Measurements from ENCODE around the gene ABCB8.

Gene ABCB8

GRCh38 chr7:151071032-151071866 is 43.0 kb downstream of the ABCB8 start:
- POLR2A ChIA-PET: interaction anchor here (1.7 kb wide), 1 partner anchor 14 kb away, joined by 5 read pairs; no protein-coding TSS in a partner anchor
- TF ChIP-seq ARNT (IDR thresholded peaks at IDR 0.05) (no peak), HDGF (IDR thresholded peaks at IDR 0.05; ENCODE audit: borderline replicate concordance) (no peak), ZNF384 (IDR thresholded peaks at IDR 0.05) (no peak), TARDBP (IDR thresholded peaks at IDR 0.05) (no peak)

GRCh38 chr7:151073990-151074389 is 45.7 kb downstream of the ABCB8 start:
- DNase-seq (ENCODE audit: extremely low spot score): no peak
- CTCF ChIA-PET: interaction anchor here (0.6 kb wide), 1 partner anchor 16 kb away, joined by 3 read pairs; no protein-coding TSS in a partner anchor
- no peak for TF ChIP-seq LEF1 (IDR thresholded peaks at IDR 0.05; ENCODE audit: borderline replicate concordance)
- no peak for TF ChIP-seq FOXA1 (IDR thresholded peaks at IDR 0.05)
- TF ChIP-seq BHLHE40 (IDR thresholded peaks at IDR 0.05; ENCODE audit: borderline replicate concordance): no peak
- TF ChIP-seq ZNF384 (IDR thresholded peaks at IDR 0.05): no peak
- TF ChIP-seq FOXK2 (IDR thresholded peaks at IDR 0.05): no peak
- no peak for TF ChIP-seq L3MBTL2 (conservative IDR thresholded peaks at IDR 0.05)
- no peak for TF ChIP-seq TARDBP (IDR thresholded peaks at IDR 0.05)
- TF ChIP-seq SUZ12 (IDR thresholded peaks at IDR 0.05): no peak
- no peak for TF ChIP-seq FOXM1 (IDR thresholded peaks at IDR 0.05; ENCODE audit: borderline replicate concordance)
- TF ChIP-seq NFRKB (IDR thresholded peaks at IDR 0.05): no peak
- TF ChIP-seq ELF4 (IDR thresholded peaks at IDR 0.05): no peak
- TF ChIP-seq HDGF (IDR thresholded peaks at IDR 0.05; ENCODE audit: borderline replicate concordance): no peak
- no peak for TF ChIP-seq SP1 (IDR thresholded peaks at IDR 0.05)
- no peak for TF ChIP-seq ARNT (IDR thresholded peaks at IDR 0.05)
- no peak for TF ChIP-seq PKNOX1 (IDR thresholded peaks at IDR 0.05)
- no peak for TF ChIP-seq CTBP1 (IDR thresholded peaks at IDR 0.05; ENCODE audit: borderline replicate concordance)
- POLR2A ChIA-PET: interaction anchor here (1.4 kb wide), 1 partner anchor 10 kb away, joined by 3 read pairs; the partner anchor contains the start of gene TMUB1

More at GRCh38 chr7:151071032-151071866, 43.0 kb downstream of the ABCB8 start:
- DNase-seq (ENCODE audit: extremely low spot score): no peak
- CTCF ChIA-PET: no interaction called here

- POLR2A ChIA-PET: interaction anchor here (2.4 to 4.7 kb wide), 2 partner anchors 11 to 16 kb away, joined by 14 to 38 read pairs; partner anchors contain the start of genes AGAP3, CDK5 and SLC4A2
- CTCF ChIA-PET: no interaction called here
- DNase-seq (ENCODE audit: extremely low spot score): no peak
- TF ChIP-seq ELF4 (IDR thresholded peaks at IDR 0.05): no peak
Observed at GRCh38 chr7:151074817-151075661, 46.8 kb downstream of the ABCB8 start.

- TF ChIP-seq TARDBP (IDR thresholded peaks at IDR 0.05): no peak
- no peak for TF ChIP-seq PKNOX1 (IDR thresholded peaks at IDR 0.05)
- TF ChIP-seq SUZ12 (IDR thresholded peaks at IDR 0.05): no peak
- no peak for TF ChIP-seq ZNF384 (IDR thresholded peaks at IDR 0.05)
- TF ChIP-seq LEF1 (IDR thresholded peaks at IDR 0.05; ENCODE audit: borderline replicate concordance): no peak
- no peak for TF ChIP-seq L3MBTL2 (conservative IDR thresholded peaks at IDR 0.05)
- TF ChIP-seq NFRKB (IDR thresholded peaks at IDR 0.05): no peak
- TF ChIP-seq HDGF (IDR thresholded peaks at IDR 0.05; ENCODE audit: borderline replicate concordance): no peak
- TF ChIP-seq FOXM1 (IDR thresholded peaks at IDR 0.05; ENCODE audit: borderline replicate concordance): no peak
- TF ChIP-seq BHLHE40 (IDR thresholded peaks at IDR 0.05; ENCODE audit: borderline replicate concordance): no peak
- no peak for TF ChIP-seq FOXK2 (IDR thresholded peaks at IDR 0.05)
- DNase-seq (ENCODE audit: extremely low spot score): no peak
- ChIA-PET CTCF (interaction anchor here (1.3 kb wide), 1 partner anchor 9 kb away, joined by 6 read pairs; no protein-coding TSS in a partner anchor), POLR2A (interaction anchor here (0.9 to 4.7 kb wide), 3 partner anchors 8 to 16 kb away, joined by 3 to 38 read pairs (median 14); partner anchors contain the start of genes AGAP3, CDK5 and SLC4A2)
Observed at GRCh38 chr7:151075662-151075971, 47.4 kb downstream of the ABCB8 start.

GRCh38 chr7:151075978-151076426 is 47.8 kb downstream of the ABCB8 start:
- ChIA-PET POLR2A (interaction anchor here (0.9 to 4.7 kb wide), 4 partner anchors 8 to 37 kb away, joined by 3 to 38 read pairs (median 10); partner anchors contain the start of genes AGAP3, CDK5 and SLC4A2), CTCF (interaction anchor here (1.3 to 1.6 kb wide), 3 partner anchors 9 to 35 kb away, joined by 5 to 6 read pairs (median 6); no protein-coding TSS in a partner anchor)
- TF ChIP-seq CTBP1 (IDR thresholded peaks at IDR 0.05; ENCODE audit: borderline replicate concordance) (no peak), FOXK2 (IDR thresholded peaks at IDR 0.05) (no peak), NFRKB (IDR thresholded peaks at IDR 0.05) (no peak), FOXA1 (IDR thresholded peaks at IDR 0.05) (no peak), BHLHE40 (IDR thresholded peaks at IDR 0.05; ENCODE audit: borderline replicate concordance) (no peak), HDGF (IDR thresholded peaks at IDR 0.05; ENCODE audit: borderline replicate concordance) (no peak), ARNT (IDR thresholded peaks at IDR 0.05) (no peak), PKNOX1 (IDR thresholded peaks at IDR 0.05) (no peak), SUZ12 (IDR thresholded peaks at IDR 0.05) (no peak), ZNF384 (IDR thresholded peaks at IDR 0.05) (no peak), L3MBTL2 (conservative IDR thresholded peaks at IDR 0.05) (no peak), LEF1 (IDR thresholded peaks at IDR 0.05; ENCODE audit: borderline replicate concordance) (no peak), SP1 (IDR thresholded peaks at IDR 0.05) (no peak)
- DNase-seq (ENCODE audit: extremely low spot score): no peak
